GF-D8 (cell line): ENCODE measurements around the gene EIF3A.

ENCODE experiments used
- DNase-seq: peaks from one replicate; lab custom pipeline; 2025; lab: John Stamatoyannopoulos, UW

Gene EIF3A

DNA sequence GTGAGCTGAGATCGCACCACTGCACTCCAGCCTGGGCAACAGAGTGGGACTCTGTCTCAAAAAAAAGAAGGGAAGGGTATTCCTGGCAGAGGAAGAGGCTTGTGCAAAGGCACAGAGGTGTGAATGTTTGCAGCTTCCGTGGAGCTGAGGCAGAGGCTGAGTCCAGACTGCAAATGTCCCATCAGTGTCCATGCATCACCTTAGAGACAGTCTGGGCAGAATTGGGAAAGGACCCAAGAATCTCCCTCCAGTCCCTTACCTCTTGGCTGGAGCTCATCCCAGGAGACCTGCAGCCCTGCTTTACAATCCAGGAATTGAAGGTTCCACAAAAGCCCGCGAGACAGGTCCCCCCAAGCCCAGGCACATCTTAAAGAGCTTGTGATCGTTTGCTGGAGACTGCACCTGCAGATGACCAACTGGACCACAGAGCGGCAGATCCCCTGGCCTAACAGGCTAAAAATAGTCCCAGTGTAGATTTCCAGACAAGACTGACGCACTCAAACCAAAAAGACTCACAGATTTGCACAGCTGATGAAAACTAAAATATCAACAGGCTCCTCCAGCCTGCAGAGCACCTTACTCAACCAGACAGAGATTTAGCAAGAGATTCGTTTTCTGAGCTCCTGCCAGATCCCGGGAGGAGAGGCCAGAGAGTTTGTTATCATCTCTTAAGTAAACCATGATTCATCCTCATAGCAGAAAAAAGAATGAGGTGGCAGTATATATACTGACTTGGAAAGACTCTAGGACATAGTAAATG lies 74.0 kb downstream of the EIF3A start:
- DNase-seq = no peak

DNA sequence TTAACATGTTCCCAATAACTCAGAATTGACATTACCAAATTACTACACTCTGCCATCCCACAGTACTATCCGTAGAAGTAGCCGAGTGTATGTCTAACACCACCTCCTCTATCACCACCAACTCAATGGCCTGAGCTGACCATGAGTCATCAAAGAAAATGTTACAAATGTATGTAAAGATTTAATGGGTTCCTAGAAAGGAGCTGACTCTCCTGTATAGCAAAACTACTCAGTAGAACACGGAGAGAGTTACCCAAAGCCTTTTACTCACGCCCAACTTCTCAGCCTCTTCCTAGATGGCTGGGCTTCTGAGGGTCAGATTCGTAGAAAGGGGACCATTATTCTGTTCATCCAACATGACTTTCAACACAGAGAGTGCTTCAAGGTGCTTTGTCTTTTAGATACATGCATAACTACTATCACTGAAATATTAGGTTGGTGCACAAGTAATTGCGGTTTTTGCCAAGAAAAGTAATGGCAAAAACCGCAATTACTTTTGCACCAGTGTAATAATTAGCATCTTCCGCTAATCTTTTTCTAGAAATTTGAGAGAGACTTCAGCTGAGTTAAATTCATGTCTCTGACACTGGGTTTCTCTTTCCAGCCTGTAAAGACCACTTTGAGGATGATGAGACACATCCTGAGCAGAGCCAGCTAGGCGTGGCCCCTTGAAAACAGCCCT lies 75.1 kb downstream of the EIF3A start:
- no peak for DNase-seq

DNA sequence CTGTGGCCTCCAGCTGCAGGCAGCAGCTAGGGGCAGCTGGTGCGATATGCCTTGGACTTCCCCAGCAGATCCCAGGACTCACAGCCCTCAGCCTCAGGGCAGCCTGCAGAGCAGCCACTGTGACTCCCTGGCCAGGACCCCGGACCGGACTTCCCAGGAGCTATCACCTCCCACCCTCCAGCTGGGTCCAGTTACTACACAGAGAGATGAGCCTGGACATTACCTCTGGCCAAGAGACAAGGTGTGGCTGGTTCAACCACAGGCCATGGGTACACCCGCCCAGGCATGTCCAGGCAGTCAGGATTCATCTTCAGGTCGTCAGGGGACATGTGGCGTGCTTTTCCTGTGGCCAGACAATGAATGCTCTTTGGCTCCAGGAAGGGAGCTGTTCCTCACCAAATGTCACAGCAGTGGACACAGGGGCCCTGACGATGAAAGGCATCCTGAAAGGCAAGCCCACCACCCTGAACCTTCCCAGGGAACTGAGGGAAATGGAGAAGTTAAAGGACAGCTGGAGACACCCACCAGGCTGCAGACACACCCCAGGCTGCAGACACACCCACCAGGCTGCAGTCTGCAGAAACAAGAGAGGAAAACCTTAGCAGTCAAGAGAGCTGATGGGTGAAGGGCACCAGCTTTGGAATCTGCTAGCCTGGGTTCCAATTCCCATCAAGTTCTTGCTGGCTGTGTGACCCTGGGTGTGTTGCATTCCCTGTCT lies 76.9 kb downstream of the EIF3A start:
- DNase-seq = no peak

DNA sequence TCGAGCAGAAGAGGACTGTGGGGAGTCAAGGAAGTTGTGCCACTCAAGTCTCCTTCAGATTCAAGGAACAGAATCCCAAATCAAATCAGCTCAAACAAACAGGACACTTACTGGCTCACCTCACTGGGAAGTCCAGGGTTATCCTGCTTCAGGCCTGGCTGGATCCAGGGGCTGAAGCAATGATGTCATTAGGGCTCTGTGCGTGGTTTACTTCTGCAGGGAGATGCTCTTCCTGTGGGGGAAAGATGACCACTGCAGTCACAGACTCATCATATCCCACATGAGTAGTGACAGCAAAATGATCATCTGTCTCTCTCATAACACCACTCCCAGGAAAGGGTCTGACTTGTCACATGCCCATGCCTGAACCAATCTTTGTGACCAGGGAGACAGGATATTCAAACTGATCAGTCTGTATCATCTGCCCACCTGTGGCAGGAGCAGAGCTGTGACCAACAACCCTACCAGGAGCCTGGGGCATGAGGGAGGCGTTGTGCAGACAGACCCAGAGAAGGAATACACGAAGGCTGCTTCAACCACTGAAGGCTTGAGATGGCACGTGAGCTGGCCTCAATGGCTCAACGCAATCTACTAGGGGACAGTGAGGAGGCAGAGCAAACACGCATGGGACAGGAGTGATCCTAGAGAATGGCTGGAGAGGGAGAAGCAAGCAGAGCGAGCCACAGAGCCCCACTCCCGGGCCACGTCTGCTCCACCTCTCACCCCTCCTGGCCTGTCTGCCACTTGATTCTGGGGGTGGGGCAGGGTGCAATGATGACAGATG lies 78.7 kb downstream of the EIF3A start:
- no peak for DNase-seq

DNA sequence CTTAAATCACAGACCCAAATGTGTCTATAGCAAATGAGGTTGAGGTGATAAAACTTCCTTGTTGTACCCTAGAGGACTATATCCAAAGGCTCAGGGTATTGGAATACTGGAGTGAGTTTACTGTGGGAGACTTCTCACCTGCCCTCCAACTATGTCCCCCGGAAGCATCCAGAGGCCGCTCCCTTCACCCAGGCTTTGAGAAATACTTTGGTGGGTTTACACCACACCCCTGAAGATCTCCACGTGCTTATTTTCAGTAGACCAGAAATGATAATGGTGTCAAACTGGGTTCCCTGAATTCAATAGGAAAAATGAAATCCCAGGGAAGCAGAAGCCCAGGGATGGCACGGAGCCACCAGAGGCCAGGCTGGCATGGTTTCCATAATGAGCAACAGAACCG lies 82.4 kb downstream of the EIF3A start:
- no peak for DNase-seq

DNA sequence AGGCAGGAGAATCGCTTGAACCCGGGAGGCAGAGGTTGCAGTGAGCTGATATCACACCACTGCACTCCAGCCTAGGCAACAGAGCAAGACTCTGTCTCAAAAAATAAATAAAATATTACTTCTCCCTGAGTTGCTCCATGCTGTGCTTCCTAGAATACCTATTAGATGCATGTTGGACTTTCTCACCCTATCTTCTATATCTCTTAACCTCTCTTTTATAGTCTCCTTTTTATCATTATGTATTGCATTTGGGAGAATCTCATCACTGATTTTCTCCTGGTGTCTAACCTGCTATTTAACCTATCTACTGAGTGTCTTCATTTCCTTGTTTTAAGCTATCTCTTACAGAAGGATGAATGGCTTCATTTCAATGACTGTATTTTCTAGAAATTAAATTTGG lies 83.2 kb downstream of the EIF3A start:
- no peak for DNase-seq

DNA sequence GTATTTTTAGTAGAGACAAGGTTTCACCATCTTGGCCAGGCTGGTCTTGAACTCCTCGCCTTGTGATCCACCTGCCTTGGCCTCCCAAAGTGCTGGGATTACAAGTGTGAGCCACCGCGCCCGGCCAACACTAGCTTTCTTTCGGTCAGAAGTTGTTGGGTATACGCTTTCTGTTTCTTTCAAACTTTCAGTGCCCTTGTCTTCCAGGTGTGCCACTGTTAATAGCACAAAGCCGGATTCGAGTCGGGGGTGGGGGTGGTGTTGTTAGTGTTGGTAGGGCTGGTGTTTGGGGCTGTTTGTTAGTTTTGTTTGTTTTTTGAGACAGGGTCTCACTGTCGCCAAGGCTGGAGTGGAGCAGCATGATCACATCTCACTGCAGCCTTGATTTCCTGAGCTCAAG lies 84.9 kb downstream of the EIF3A start:
- DNase-seq = no peak

DNA sequence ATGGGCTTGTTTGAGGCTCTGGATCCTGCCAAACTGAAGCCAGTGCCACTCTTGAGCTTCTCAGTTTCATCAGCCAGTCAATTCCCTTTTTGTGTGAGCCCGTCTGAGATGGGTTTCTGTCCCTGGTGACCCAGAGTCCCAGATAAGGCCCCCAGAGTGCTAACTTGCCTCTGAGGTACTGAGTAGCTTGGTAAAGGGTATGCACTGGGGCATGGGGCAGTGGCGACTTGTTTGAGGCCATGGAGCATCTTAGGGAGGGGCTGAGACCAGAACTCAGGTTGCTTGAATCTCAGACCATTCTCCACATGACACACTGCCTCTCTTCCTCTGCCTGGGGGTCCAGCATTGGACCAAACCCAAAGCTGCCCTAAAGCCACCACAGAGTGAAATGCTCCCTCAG lies 86.3 kb downstream of the EIF3A start:
- DNase-seq = no peak

DNA sequence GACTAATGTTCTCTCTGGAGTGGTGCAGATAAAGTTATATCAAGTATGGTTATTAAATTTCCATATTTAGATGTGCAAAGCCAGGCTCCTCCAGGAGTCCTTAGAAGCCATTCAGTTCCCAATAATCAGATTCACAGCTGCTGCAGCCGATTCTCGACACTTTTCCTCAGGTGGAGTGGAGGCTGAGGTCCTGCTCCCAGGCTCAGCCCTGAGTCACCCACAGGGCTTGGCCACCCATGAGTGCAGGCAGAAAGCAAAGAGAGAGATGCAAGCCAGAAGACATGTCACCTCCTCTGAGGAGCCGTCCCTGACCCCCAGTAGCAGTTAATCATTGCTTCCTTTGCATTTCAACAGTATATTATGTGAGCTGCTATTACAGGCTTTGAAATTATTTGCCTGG lies 87.4 kb downstream of the EIF3A start:
- DNase-seq = no peak

DNA sequence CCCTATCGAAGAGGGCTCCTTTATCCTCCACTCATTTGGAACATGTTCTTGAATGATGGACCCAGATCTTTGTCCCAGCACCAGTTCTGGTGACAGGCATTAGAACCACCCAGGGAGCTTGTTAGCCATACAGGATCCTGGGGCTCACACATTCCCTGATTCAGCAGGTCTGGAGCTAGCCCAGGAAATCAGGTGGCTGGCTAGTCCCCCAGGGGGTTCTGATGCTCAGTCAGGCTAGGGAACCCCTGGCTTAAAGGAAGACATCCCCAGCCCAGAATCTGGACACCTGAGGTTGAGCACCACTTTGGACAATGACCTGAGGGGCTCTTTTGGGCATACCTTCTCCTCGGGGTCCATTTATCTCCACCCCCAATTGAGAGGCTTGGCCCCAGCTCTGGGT lies 88.1 kb downstream of the EIF3A start:
- no peak for DNase-seq

DNA sequence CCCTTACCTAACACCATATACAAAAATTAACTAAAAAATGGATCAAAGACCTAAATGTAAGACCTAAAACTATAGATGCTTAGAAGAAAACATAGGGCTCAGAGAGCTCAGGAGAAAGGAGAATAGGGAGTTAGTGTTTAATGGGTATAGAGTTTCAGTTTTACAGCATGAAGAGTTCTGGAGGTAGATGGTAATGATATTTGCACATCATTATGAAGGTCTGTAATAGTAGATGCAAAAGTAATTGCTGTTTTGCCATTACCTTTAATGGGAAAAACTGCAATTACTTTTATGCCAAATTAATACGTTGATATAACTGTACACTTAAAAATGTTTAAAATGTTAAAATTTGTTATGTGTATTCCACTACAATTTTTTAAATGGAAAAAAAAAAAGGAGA lies 90.3 kb downstream of the EIF3A start:
- DNase-seq = no peak

DNA sequence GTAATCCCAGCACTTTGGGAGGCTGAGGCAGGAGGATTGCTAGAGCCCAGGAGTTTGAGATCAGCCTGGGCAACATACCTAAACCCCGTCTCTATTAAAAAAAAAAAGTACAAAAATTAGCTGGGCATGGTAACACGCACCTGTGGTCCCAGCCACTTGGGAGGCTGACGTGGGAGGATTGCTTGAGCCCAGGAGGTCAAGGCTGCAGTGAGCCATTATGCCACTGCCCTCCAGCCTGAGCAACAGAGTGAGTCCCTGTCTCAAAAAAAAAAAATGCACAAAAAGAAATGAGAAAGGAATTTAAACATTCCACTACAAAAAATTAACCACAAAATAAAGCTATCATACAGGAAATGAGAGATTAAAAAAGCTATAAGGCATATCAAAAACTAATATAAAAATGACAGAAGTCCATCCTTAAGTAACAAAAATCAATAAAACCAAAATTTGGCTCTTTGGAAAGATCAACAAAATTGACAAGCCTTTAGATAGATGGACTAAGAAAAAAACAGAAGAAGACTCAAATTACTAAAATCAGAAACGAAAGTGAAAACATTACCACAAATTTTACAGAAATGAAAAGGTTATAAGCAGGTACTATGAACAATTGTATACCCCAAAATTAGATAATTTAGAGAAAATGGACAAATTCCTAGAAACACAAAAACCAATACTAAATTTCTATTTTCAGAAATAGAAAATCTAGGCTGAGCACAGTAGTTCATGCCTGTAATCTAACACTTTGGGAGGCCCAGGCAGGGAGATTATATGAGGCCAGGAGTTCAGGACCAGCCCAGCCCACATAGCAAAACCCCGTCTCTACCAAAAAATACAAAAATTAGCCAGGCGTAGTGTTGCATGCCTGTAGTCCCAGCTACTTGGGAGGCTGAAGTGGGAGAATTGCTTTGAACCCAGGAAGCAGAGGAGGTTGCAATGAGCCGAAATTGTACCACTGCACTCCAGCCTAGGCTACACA lies 93.5 kb downstream of the EIF3A start:
- no peak for DNase-seq

DNA sequence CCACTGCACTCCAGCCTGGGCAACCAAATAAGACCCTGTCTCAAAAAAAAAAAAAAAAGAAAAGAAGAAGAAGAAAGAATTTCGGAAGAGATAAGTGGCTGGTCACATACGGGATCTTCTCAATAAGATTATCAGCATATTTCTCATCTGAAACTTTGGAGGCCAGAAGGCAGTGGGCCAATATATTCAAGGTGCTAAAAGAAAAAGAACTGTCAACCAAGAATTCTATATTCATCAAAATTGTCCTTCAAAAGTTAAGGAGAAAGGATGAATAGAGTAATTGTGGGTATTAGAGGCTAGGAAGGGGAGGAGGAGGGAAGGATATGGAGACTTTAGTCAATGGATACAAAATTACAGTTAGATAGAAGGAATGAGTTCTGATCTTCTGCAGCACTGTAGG lies 95.0 kb downstream of the EIF3A start:
- DNase-seq = no peak
